DND-41 (cell line): ENCODE results near the gene OTOP3.
"Not testable (repeated sequence)": the region's sequence is repeated elsewhere in the genome, so short reads cannot be mapped to it uniquely, and the experiment has no call there.

Experiments
- ATAC-seq: fragments of 200-7000 bp; cut with Tn5 transposase; 3 replicates; pipeline ENCODE4 v1.9.1; 2021; ENCODE audit warnings: low read depth; ENCODE audit not compliant: insufficient read depth
- DNase-seq: peaks from one replicate; pipeline ENCODE4 v3.0.0-alpha.2; 2020
- H2AFZ ChIP-seq: 2 replicates; pipeline ENCODE4 v1.6.0; 2012; ENCODE audit warnings: low read depth, low read length
- H3K27ac ChIP-seq: 2 replicates; pipeline ENCODE4 v1.5.1; 2012; ENCODE audit warnings: low read length, inconsistent platforms
- H3K27me3 ChIP-seq: fragments of 200-600 bp; sonication (generic); 2 replicates; pipeline ENCODE4 v1.6.0; 2012; ENCODE audit warnings: low read length, mild to moderate bottlenecking, inconsistent platforms; ENCODE audit not compliant: insufficient read depth, poor library complexity
- H3K36me3 ChIP-seq: 2 replicates; pipeline ENCODE4 v1.5.1; 2012; ENCODE audit warnings: low read length, inconsistent platforms; ENCODE audit not compliant: insufficient read depth
- H3K4me1 ChIP-seq: 2 replicates; pipeline ENCODE4 v1.5.1; 2012; ENCODE audit warnings: mild to moderate bottlenecking, low read length; ENCODE audit not compliant: insufficient read depth
- H3K4me2 ChIP-seq: 2 replicates; pipeline ENCODE4 v1.6.0; 2012; ENCODE audit warnings: mild to moderate bottlenecking, moderate library complexity, low read length, inconsistent platforms; ENCODE audit not compliant: insufficient read depth
- H3K4me3 ChIP-seq, 2 experiments: fragments of 200-600 bp in 1 of 2; shearing (Covaris generic) in 1 of 2; 2 replicates each; pipeline ENCODE4 v1.5.1; 2012 to 2016; ENCODE audit warnings: inconsistent platforms in 2 of 2, low read length in 2 of 2, mild to moderate bottlenecking in 2 of 2, low read depth in 1 of 2, moderate library complexity in 1 of 2
- H3K79me2 ChIP-seq: 2 replicates; pipeline ENCODE4 v1.6.0; 2012; ENCODE audit warnings: low read length, inconsistent platforms; ENCODE audit not compliant: insufficient read depth
- H3K9ac ChIP-seq: 2 replicates; pipeline ENCODE4 v1.6.0; 2012; ENCODE audit warnings: low read depth, mild to moderate bottlenecking, inconsistent platforms, low read length, moderate library complexity
- H3K9me3 ChIP-seq: 2 replicates; pipeline ENCODE4 v1.5.1; 2012; ENCODE audit warnings: low read length, moderate library complexity, mild to moderate bottlenecking, inconsistent platforms; ENCODE audit not compliant: insufficient read depth, severe bottlenecking
- H4K20me1 ChIP-seq: 2 replicates; pipeline ENCODE4 v1.6.0; 2012; ENCODE audit warnings: low read length; ENCODE audit not compliant: insufficient read depth
- CTCF ChIP-seq: IDR thresholded peaks from 2 replicates; pipeline ENCODE4 v1.5.1; 2012; ENCODE audit warnings: borderline replicate concordance, low read length, moderate library complexity, mild to moderate bottlenecking; ENCODE audit not compliant: poor library complexity, severe bottlenecking; ENCODE audit errors: extremely low read depth
- EZH2 ChIP-seq: IDR thresholded peaks from 3 replicates; pipeline ENCODE4 v1.6.1; 2012; ENCODE audit warnings: borderline replicate concordance, low read depth, mild to moderate bottlenecking, moderate library complexity, low read length, inconsistent platforms; ENCODE audit not compliant: severe bottlenecking

OTOP3 gene

GRCh38 chr17:74968361-74968780, 32.7 kb downstream of the OTOP3 start:
- H3K36me3 ChIP-seq = no peaks in the 10 kb centered on the region
- no peak overlapping the region for H3K9ac ChIP-seq
- DNase-seq (no peak), ATAC-seq (no peak)
- H3K27ac ChIP-seq = no peak overlapping the region
- H3K27me3 ChIP-seq = peaks cover 5% of the 10 kb centered on the region
- H3K9me3 ChIP-seq = no peaks in the 10 kb centered on the region
- TF ChIP-seq EZH2 (no peak), CTCF (no peak)
- peaks cover 8% of the 10 kb centered on the region; the same call in 1 of the 2 replicates for H4K20me1 ChIP-seq
- peaks cover 12% of the 10 kb centered on the region for H3K4me1 ChIP-seq
- no peak overlapping the region for H3K4me3 ChIP-seq
- no peak overlapping the region for H2AFZ ChIP-seq
- no peaks in the 10 kb centered on the region for H3K79me2 ChIP-seq
- H3K4me2 ChIP-seq = no peak overlapping the region

GRCh38 chr17:74969501-74969900, 33.8 kb downstream of the OTOP3 start:
- not testable (repeated sequence) for H3K4me2 ChIP-seq, H3K27ac ChIP-seq, H3K9ac ChIP-seq, DNase-seq, H2AFZ ChIP-seq, H3K27me3 ChIP-seq, H3K79me2 ChIP-seq, ATAC-seq, H3K9me3 ChIP-seq, H3K4me3 ChIP-seq, H3K36me3 ChIP-seq, H4K20me1 ChIP-seq
- peaks cover 14% of the 10 kb centered on the region for H3K4me1 ChIP-seq

- no peak for TF ChIP-seq CTCF
- TF ChIP-seq EZH2 = no peak
- Histone ChIP-seq H3K4me2 (no peak overlapping the region), H3K4me3 (no peak overlapping the region), H4K20me1 (peaks cover 8% of the 10 kb centered on the region; the same call in 1 of the 2 replicates), H3K36me3 (no peaks in the 10 kb centered on the region), H3K9ac (no peak overlapping the region), H3K79me2 (no peaks in the 10 kb centered on the region), H3K27me3 (peaks cover 11% of the 10 kb centered on the region), H3K4me1 (peaks cover 14% of the 10 kb centered on the region), H2AFZ (no peak overlapping the region), H3K27ac (no peak overlapping the region), H3K9me3 (no peaks in the 10 kb centered on the region)
- DNase-seq = no peak
- no peak for ATAC-seq
These were observed 34.7 kb downstream of the OTOP3 start for GRCh38 chr17:74970395-74970794.

DNA sequence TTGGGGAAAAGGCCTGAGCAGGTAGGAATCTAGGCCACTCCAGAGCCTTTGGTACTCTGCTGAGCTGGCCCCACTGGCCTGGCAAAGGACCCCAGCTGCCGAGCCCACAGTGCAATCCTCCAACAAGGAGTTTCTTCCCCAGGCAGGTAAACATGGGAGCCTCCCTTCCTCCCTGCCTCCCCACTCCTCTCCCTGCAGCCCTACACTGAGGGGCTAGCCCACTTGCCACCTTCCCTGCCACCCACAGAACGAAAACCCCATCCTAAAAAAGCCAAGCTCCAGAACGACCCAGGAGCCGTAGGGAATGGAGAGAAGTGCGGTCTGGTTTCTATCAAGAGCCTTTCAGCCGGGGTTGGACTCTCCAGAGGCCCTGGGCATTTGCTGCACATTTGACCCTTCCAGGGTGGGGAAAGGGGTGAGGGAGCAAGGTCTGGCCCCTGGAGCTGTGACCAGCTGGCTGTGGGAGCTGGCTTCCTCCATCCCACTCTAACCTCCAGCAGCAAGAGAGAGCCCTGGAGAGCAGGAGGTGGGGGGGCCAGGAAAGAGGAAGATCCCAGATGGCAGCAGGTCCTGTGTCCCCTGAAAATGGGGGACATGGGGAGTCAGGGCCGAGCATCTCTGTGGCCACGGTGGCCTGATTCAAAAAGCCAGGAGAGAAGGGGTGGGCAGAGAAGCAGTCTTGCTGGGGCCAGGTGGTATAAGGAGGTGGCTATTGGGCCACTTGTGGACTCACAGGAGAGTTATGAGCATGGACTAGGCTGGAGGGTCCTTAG, 35.6 kb downstream of the OTOP3 start:
- Histone ChIP-seq H3K4me2 (no peak overlapping the region), H3K9me3 (no peaks in the 10 kb centered on the region), H2AFZ (no peak overlapping the region), H4K20me1 (peaks cover 8% of the 10 kb centered on the region; the same call in 1 of the 2 replicates), H3K4me1 (peaks cover 14% of the 10 kb centered on the region), H3K79me2 (no peaks in the 10 kb centered on the region), H3K27ac (no peak overlapping the region), H3K27me3 (peaks cover 11% of the 10 kb centered on the region), H3K4me3 (no peak overlapping the region), H3K36me3 (no peaks in the 10 kb centered on the region), H3K9ac (no peak overlapping the region)
- TF ChIP-seq EZH2 (no peak), CTCF (no peak)
- ATAC-seq (no peak), DNase-seq (no peak)
